ENCODE measurements around the gene OPN1MW3. TPM values are rescaled to one million over a fixed set of nuclear protein-coding genes. Genes with fewer than 3 reads are reported as not detected.
"Not testable (repeated sequence)": the region's sequence is repeated elsewhere in the genome, so short reads cannot be mapped to it uniquely, and the experiment has no call there.

Gene OPN1MW3
- total RNA-seq, 4 donors from 2014 or later = not detected

DNA sequence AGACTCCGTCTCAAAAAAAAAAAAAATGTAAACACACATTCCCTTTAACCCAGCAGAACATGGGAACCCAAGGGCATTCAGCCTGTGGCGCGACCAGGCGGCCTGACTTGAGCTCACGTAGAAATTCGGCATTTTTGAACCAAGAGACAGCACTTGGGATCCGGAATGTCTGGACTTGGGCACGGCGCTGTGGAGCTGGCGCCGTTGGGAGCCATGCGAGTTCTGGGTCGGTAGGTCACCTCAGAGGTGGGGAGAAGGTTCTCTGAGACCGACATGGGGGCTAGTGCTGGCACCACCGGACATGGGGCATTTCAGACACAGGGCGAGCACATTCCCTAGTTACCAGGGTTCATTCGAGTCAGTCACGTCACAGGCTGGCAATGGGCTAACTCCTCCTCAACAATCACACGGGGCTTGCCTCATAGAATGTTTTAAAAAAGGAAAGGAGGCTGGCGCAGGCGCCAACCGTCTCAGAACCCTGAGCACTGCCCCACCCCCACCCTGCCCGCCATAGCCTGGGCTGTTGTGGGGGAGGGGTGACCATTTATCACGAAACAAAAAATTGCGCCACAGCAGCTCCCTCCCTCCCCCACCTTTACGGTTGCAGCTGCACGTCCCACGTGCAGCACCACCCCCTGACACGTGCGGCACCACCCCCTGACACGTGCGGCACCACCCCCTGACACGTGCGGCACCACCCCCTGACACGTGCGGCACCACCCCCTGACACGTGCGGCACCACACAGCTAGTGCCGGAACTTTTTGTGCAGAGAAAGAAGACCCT, 37.6 kb downstream of the OPN1MW3 start, which contains the start of gene TEX28:
TSS of gene TEX28 (minus strand) at position 334 of the 784 bp plus-strand sequence. CDS start 3,007 bp downstream, outside the sequence.
- no peak for DNase-seq (ENCODE audit: low spot score)
- TF ChIP-seq, protein P1, sequence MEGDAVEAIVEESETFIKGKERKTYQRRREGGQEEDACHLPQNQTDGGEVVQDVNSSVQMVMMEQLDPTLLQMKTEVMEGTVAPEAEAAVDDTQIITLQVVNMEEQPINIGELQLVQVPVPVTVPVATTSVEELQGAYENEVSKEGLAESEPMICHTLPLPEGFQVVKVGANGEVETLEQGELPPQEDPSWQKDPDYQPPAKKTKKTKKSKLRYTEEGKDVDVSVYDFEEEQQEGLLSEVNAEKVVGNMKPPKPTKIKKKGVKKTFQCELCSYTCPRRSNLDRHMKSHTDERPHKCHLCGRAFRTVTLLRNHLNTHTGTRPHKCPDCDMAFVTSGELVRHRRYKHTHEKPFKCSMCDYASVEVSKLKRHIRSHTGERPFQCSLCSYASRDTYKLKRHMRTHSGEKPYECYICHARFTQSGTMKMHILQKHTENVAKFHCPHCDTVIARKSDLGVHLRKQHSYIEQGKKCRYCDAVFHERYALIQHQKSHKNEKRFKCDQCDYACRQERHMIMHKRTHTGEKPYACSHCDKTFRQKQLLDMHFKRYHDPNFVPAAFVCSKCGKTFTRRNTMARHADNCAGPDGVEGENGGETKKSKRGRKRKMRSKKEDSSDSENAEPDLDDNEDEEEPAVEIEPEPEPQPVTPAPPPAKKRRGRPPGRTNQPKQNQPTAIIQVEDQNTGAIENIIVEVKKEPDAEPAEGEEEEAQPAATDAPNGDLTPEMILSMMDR (IDR thresholded peaks at IDR 0.05) = no peak
- no peak for ATAC-seq (ENCODE audit: low FRiP score)

GRCh38 chrX:154295664-154296310, 38.4 kb downstream of the OPN1MW3 start, which contains the start of gene TKTL1:
TSS of gene TKTL1 (plus strand) at chrX:154295795. CDS start at chrX:154295860, 65 bp downstream.
- DNase-seq (ENCODE audit: low spot score) (no peak), ATAC-seq (ENCODE audit: low FRiP score) (no peak)
- TF ChIP-seq, protein P1 (IDR thresholded peaks at IDR 0.05) = no peak

GRCh38 chrX:154296731-154297130, 39.3 kb downstream of the OPN1MW3 start:
- DNase-seq (ENCODE audit: low spot score) (no peak), ATAC-seq (ENCODE audit: low FRiP score) (no peak)
- TF ChIP-seq, protein P1 (IDR thresholded peaks at IDR 0.05) = no peak

DNA sequence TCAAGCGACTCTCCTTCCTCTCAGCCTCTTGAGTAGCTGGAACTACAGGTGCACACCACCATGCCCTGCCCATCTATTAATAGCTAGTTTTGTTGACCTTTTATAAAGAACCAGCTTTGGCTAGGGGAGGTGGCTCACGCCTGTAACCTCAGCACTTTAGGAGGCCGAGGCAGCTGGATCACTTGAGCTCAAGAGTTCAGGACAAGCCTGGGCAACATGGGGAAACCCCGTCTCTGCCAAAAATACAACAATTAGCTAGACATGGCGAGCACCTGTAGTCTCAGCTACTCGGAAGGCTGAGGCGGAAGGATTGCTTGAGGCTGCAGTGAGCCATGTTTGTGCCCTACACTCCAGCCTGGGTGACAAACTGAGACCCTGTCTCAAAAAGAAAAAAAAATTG, 40.9 kb downstream of the OPN1MW3 start:
- TF ChIP-seq, protein P1 (IDR thresholded peaks at IDR 0.05) = no peak
- DNase-seq (ENCODE audit: low spot score) = no peak
- no peak for ATAC-seq (ENCODE audit: low FRiP score)

- no peak for DNase-seq (ENCODE audit: low spot score)
- ATAC-seq (ENCODE audit: low FRiP score) = no peak
- TF ChIP-seq, protein P1 (IDR thresholded peaks at IDR 0.05) = no peak
Measured at GRCh38 chrX:154300816-154301215, 43.4 kb downstream of the OPN1MW3 start.

DNA sequence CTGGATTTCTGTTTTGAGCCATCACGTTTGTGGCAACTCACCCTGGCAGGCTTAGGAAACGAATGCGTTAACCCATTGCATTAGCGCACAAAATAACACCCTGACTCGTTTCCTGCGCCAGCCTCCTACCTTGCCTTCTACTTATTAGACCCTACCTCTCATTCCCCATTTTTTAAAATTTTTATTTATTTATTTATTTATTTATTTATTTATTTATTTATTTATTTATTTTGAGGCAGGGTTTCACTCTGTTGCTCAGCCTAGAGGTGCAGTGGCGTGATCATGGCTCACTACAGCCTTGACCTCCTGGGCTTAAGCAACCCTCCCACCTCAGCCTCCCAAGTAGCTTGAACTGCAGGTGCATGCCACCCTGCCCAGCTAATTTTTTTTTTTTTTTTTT, 45.6 kb downstream of the OPN1MW3 start:
- not testable (repeated sequence) for ATAC-seq (ENCODE audit: low FRiP score); DNase-seq (ENCODE audit: low spot score)

DNA sequence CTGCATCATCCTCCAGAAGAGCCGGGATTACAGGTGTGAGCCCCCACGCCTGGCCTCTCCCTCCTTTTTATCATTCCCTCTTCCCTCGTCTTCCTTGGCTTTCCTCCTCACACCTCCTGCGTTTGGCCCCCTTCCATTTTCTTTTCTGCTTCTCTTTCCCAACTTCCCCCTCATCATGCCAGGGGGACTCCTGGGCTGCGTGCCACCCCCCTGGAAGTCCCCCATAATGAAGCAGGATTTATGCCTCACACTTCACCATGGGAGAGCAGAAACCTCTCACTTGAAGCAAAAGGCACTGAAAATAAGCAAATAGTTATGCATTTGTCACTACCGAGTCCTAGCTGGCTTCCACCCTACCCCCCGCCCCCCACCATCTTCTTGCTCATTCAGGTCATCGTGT, 46.1 kb downstream of the OPN1MW3 start:
- TF ChIP-seq, protein P1 (IDR thresholded peaks at IDR 0.05) = no peak
- DNase-seq (ENCODE audit: low spot score) (no peak), ATAC-seq (ENCODE audit: low FRiP score) (no peak)
